Panc1 (cell line): Measurements from ENCODE around the gene PPARD.

Experiments
- SIN3A ChIP-seq: IDR thresholded peaks from 2 replicates; pipeline ENCODE4 v1.6.1; 2012; ENCODE audit warnings: low read depth, mild to moderate bottlenecking, low read length, moderate library complexity, borderline replicate concordance; ENCODE audit not compliant: insufficient read depth
- TF ChIP-seq, protein P1 (sequence below): fragments of 450-650 bp; IDR thresholded peaks from 2 replicates; pipeline ENCODE4 v1.5.1; 2017; ENCODE audit warnings: mild to moderate bottlenecking
- TF ChIP-seq, protein P2 (sequence below), 2 experiments: IDR thresholded peaks; 2 replicates each; pipeline ENCODE4 v1.6.1; 2011 to 2012; ENCODE audit warnings: low read depth in 2 of 2, control low read depth in 1 of 2, low read length in 1 of 2, mild to moderate bottlenecking in 1 of 2, moderate library complexity in 1 of 2; ENCODE audit not compliant: insufficient read depth in 1 of 2

DNA sequence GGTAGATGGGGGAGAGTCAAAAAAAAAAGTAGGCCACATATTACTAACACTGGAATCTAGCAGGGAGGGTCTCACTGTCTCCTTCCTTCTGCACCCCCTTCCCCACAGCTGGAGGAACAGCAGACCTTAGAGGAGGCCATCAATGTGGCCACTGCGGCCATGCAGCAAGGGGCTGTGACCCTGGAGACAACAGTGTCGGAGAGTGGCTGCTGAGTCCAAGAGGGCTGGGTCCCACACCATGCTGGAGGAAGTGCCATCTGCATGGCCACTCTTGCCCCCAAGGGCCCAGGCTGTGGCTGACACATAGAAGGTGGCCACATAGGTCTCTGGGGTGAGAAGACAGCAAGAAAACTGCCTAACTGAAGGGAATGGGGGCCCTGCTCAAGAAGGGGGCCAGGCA is 47.3 kb upstream of the PPARD start:
- TF ChIP-seq, protein P1, sequence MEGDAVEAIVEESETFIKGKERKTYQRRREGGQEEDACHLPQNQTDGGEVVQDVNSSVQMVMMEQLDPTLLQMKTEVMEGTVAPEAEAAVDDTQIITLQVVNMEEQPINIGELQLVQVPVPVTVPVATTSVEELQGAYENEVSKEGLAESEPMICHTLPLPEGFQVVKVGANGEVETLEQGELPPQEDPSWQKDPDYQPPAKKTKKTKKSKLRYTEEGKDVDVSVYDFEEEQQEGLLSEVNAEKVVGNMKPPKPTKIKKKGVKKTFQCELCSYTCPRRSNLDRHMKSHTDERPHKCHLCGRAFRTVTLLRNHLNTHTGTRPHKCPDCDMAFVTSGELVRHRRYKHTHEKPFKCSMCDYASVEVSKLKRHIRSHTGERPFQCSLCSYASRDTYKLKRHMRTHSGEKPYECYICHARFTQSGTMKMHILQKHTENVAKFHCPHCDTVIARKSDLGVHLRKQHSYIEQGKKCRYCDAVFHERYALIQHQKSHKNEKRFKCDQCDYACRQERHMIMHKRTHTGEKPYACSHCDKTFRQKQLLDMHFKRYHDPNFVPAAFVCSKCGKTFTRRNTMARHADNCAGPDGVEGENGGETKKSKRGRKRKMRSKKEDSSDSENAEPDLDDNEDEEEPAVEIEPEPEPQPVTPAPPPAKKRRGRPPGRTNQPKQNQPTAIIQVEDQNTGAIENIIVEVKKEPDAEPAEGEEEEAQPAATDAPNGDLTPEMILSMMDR: no peak
- TF ChIP-seq SIN3A: no peak
- TF ChIP-seq, protein P2, sequence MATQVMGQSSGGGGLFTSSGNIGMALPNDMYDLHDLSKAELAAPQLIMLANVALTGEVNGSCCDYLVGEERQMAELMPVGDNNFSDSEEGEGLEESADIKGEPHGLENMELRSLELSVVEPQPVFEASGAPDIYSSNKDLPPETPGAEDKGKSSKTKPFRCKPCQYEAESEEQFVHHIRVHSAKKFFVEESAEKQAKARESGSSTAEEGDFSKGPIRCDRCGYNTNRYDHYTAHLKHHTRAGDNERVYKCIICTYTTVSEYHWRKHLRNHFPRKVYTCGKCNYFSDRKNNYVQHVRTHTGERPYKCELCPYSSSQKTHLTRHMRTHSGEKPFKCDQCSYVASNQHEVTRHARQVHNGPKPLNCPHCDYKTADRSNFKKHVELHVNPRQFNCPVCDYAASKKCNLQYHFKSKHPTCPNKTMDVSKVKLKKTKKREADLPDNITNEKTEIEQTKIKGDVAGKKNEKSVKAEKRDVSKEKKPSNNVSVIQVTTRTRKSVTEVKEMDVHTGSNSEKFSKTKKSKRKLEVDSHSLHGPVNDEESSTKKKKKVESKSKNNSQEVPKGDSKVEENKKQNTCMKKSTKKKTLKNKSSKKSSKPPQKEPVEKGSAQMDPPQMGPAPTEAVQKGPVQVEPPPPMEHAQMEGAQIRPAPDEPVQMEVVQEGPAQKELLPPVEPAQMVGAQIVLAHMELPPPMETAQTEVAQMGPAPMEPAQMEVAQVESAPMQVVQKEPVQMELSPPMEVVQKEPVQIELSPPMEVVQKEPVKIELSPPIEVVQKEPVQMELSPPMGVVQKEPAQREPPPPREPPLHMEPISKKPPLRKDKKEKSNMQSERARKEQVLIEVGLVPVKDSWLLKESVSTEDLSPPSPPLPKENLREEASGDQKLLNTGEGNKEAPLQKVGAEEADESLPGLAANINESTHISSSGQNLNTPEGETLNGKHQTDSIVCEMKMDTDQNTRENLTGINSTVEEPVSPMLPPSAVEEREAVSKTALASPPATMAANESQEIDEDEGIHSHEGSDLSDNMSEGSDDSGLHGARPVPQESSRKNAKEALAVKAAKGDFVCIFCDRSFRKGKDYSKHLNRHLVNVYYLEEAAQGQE (IDR thresholded peaks at IDR 0.05; ENCODE audit: insufficient read depth in 1 of 2, low read depth in 2 of 2, low read length in 1 of 2): no peak
